ENCODE measurements around the gene PRKCZ.

The PRKCZ gene

GRCh38 chr1:2067981-2068380, 17.8 kb downstream of the PRKCZ start:
- no peak for DNase-seq

- DNase-seq: no peak
Observed at GRCh38 chr1:2068951-2069350, 18.7 kb downstream of the PRKCZ start.

DNA sequence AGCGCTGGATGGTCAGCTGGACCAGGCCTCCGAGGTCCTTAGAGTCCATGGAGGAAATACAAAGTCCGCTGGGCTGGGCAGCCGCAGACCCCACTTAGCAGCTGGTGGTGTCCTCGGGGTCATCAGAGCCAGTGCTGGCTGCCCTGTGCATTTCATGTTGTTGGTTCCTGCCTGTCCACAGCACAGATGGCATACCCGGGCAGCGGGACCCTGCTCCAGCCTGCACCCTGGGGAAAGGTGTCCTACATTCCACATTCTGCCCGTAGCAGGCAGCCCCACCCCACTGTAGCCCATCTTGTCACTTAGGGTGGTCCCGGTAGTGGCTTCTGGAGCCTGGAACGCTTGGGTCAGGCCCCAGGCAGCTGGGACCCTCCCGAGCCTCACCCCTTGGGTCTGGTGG, 19.8 kb downstream of the PRKCZ start:
- no peak for DNase-seq

GRCh38 chr1:2070800-2071530, 20.8 kb downstream of the PRKCZ start:
- no peak for DNase-seq

GRCh38 chr1:2072109-2072806, 22.0 kb downstream of the PRKCZ start:
- no peak for DNase-seq

DNA sequence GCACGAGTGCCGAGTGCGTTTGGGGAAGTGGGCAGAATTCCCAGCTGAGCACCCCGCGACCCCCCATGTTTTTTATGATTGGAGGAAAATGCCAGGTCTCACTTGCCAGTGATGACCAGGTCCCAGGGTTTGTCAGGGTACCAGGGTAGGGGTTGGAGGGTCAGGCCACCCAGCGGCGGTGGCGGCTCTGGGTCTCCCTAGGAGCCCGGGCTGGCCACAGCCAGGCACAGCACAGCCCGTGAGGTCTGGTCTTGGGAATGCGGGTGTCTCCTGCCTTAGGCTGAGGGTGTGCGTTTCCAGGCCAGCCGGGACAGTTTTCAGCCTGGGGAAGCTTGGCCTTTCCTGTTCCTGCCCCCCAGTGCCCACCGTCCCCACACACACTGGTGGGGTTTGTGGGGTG, 22.7 kb downstream of the PRKCZ start:
- no peak for DNase-seq

GRCh38 chr1:2073382-2074230, 23.4 kb downstream of the PRKCZ start:
- DNase-seq: no peak

DNA sequence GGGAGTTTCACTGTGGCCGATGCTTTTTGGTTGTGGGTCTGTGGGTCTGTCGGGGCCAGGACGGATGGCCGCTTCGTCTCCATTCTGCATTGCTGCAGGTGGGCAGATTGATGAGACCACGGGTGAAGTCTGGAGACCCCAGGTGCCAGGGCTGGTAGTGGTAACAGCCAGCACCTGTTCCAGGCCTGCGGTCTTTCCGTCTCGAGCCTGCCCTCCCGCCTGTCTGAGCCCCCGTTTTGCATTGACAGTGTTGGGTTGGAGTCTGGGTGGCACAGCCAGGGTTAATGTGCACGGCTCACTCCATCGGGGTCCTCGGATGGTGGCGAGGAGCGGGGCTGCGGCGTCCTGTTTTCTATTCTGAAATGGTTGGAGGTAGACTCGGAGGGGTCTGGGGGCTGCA, 24.2 kb downstream of the PRKCZ start:
- DNase-seq: no peak

DNA sequence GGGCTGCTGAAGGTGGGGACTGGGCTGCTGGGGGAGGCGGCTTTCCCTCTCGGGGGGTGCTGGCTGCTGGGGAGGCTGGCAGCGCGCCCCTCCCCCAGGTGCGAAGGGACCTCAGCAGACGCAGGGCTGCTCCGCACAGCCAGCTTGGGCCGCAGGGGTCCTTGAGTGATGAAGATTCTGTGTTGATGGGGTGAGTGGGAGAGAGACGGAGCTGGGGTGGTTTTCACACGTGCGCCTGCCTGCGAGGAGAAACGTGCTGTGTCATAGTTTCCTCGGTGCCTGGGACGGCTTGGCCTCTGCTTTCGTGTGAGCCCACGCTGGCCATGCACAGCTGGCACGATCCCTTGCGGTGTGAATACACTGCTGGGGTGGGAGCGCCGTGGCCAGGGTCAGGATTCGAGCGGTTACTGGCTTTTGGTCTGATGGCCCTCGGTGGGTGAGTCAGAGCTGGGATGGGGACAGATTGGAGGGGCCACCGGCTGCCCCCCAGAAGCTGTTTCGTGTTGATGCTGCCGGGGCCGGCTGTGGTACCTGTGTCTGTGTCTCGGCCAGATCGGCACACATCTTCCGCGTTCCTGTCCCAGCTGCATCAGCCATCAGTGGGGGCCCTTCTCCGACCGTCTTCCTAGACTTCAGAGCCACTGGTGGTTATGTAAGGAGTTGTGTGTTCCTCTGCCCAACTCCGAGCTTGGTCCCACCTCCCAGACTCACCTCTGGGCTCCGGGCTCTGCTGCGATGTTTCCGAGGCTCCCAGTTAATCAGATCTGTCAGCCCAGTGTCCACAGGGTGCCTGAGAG, 24.9 kb downstream of the PRKCZ start:
- no peak for DNase-seq

- DNase-seq: no peak
Observed at GRCh38 chr1:2076826-2077225, 26.6 kb downstream of the PRKCZ start.

DNA sequence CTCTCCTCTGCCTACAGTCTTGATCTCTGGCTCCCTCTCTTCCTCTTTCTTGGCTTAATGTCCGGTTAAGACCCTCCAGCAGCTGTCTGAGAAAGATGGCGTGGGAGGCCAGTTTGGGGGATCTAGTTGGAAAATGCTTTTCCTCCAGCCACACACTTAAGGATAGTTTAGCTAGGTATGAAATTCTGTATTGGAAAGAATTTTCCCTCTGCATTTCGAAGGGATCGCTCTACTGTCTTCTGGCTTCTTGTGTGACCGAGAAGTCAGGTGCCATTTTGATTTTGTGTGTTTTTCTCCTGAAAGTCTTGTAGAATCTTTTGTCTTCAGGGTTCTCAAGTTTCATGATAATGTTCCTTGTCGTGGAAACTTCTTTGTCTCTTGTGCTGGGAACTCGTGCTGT, 28.0 kb downstream of the PRKCZ start:
- DNase-seq: no peak

GRCh38 chr1:2079396-2080085, 29.3 kb downstream of the PRKCZ start:
- DNase-seq: no peak

- no peak for DNase-seq
Observed at GRCh38 chr1:2080140-2080539, 29.9 kb downstream of the PRKCZ start.

DNA sequence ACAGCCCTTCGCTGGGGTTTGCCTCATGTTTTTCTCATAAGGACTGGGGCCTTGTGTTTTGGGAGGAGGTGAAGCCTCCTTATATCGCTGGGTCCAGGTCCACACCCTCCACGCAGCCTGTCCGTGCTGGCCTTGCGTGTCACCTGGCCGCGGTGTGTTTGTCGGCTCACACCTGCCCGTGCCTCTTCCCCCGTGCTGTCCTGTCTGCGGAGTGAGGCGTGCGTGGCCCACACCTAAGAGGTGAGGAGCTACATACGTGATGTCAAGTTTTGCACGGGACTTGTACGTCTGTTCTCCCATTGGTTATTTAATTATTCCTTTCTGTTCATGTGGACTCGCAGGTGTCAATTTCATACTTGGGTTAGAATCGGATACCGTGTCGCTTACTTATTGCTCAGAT, 30.7 kb downstream of the PRKCZ start:
- no peak for DNase-seq

DNA sequence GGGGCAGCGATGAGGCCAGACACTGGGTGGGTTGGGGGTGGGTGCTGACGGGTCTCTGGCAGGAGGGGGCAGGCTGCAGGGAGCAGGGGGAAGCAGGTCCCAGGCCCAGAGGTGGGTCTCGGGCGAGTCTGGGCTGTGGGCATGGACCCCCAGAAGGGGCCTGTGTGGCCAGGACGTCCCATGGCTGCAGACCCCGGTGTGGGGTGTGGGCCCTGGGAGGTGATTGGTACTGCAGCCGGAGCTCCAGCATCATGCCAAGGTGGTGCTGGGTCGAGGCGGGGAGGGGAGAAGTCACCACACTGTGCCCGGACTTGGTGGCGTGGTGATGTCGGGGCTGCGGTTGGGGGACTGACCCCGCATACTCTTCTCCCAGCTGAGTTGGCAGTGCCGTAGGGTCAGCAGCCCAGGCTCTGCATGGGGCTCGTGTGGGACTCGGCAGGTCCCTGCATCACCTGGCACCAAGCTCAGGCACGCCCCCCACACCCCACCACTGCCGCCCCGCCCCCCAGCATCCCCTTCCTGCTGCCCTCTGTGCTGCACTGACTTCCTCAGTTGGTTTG, 31.2 kb downstream of the PRKCZ start:
- no peak for DNase-seq

- DNase-seq: no peak
Observed at GRCh38 chr1:2082064-2082463, 31.9 kb downstream of the PRKCZ start.

GRCh38 chr1:2083666-2084065, 33.5 kb downstream of the PRKCZ start:
- DNase-seq: no peak

GRCh38 chr1:2084306-2084705, 34.1 kb downstream of the PRKCZ start:
- no peak for DNase-seq

DNA sequence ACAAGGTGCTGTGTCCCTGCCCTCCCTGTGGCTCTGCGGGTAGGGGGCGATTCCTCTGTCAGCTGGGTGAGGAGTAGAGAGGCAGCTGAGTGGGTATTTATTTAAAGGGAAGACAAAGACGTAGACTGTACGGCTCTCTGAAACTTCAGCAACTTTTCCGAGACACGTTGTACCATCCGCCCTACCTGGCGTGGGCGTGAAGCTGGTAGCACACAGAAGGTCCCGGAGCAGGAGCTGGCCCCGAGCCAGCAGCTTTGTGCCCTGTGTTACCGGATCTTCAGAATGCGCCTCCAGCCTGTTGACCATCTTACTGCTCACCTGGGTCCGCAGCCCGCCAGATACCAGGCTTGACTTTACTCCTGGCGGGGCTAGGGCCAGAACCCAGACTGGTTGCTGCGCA, 34.9 kb downstream of the PRKCZ start:
- DNase-seq: no peak

- no peak for DNase-seq
Observed at GRCh38 chr1:2086446-2087078, 36.4 kb downstream of the PRKCZ start.

- DNase-seq: no peak
Observed at GRCh38 chr1:2087766-2088165, 37.6 kb downstream of the PRKCZ start.

- no peak for DNase-seq
Observed at GRCh38 chr1:2088458-2088857, 38.2 kb downstream of the PRKCZ start.

Data from activated effector memory CD4-positive, alpha-beta T cell treated with anti-CD3 and anti-CD28 coated beads, Interleukin-2, amount 50 U/mL, for 16 hours (primary cell).